Measurements from ENCODE around the gene NUCB1.
"Not testable (repeated sequence)": the region's sequence is repeated elsewhere in the genome, so short reads cannot be mapped to it uniquely, and the experiment has no call there.

NUCB1 gene

GRCh38 chr19:48874303-48875135 is 25.6 kb upstream of the NUCB1 start:
- DNase-seq, result no peak

GRCh38 chr19:48876043-48876981 is 23.8 kb upstream of the NUCB1 start:
- not testable (repeated sequence) for DNase-seq

GRCh38 chr19:48877855-48878195 is 22.3 kb upstream of the NUCB1 start:
- DNase-seq, result no peak

GRCh38 chr19:48878196-48879024 is 21.7 kb upstream of the NUCB1 start:
- no peak for DNase-seq

- DNase-seq, result no peak
Observed at GRCh38 chr19:48879025-48879637, 21.0 kb upstream of the NUCB1 start.

GRCh38 chr19:48879696-48880095 is 20.4 kb upstream of the NUCB1 start:
- not testable (repeated sequence) for DNase-seq

GRCh38 chr19:48881741-48882657 is 18.1 kb upstream of the NUCB1 start:
- no peak for DNase-seq

GRCh38 chr19:48883726-48884125 is 16.4 kb upstream of the NUCB1 start:
- no peak for DNase-seq

- no peak for DNase-seq
Observed at GRCh38 chr19:48887861-48888612, 12.1 kb upstream of the NUCB1 start.

- not testable (repeated sequence) for DNase-seq
Observed at GRCh38 chr19:48889496-48889895, 10.6 kb upstream of the NUCB1 start.

GRCh38 chr19:48890551-48890950 is 9.6 kb upstream of the NUCB1 start:
- no peak for DNase-seq

- no peak for DNase-seq
Observed at GRCh38 chr19:48895226-48895625, 4.9 kb upstream of the NUCB1 start.

GRCh38 chr19:48896191-48896720 is 3.9 kb upstream of the NUCB1 start:
- DNase-seq, result no peak

- no peak for DNase-seq
Observed at GRCh38 chr19:48897181-48897580, 2.9 kb upstream of the NUCB1 start.

- not testable (repeated sequence) for DNase-seq
Observed at GRCh38 chr19:48899386-48899749, 744 bp upstream of the NUCB1 start.

- no peak for DNase-seq
Observed at GRCh38 chr19:48900477-48901406, 630 bp downstream of the NUCB1 start.

- DNase-seq, result not testable (repeated sequence)
Observed at GRCh38 chr19:48902291-48902690, 2.2 kb downstream of the NUCB1 start.

- not testable (repeated sequence) for DNase-seq
Observed at GRCh38 chr19:48903788-48904187, 3.7 kb downstream of the NUCB1 start.

- no peak for DNase-seq
Observed at GRCh38 chr19:48905664-48906063, 5.6 kb downstream of the NUCB1 start.

All from NCI-H1417 treated with DMSO at 0.1 percent for 48 hours (cell line).